K562 (cell line): ENCODE results near the gene EME1. TPM values are rescaled to one million over a fixed set of nuclear protein-coding genes. Genes with fewer than 3 reads are reported as not detected.

Experiments
- ATAC-seq: fragments of 200-7000 bp; cut with Tn5 transposase; 3 replicates; pipeline ENCODE4 v1.9.1; 2020; ENCODE audit warnings: moderate library complexity
- BruUV-seq: library from RNA; stranded (reverse); fragments of 400-500 nt; replicated peaks from 2 replicates; lab custom pipeline; 2021; lab: Mats Ljungman, UMichigan
- CTCF ChIA-PET: fragments of 300-600 bp; formaldehyde crosslinking; extraction: SDS; loops from one replicate; lab custom pipeline; 2021; ENCODE audit warnings: low intra/inter-chr PET ratio; lab: Yijun Ruan, JAX
- POLR2A ChIA-PET: fragments of 300-600, 350-650 bp; sonication (Branson Sonifier 250); formaldehyde crosslinking; extraction: SDS; loops from one replicate; lab custom pipeline; 2021; ENCODE audit warnings: antibody characterized with exemption, inconsistent platforms; lab: Yijun Ruan, JAX
- DNase-seq, 4 experiments: peaks; one replicate each; pipeline versions ENCODE4 v3.0.0 to v3.0.0-alpha.2; 2011 to 2018; ENCODE audit warnings: low spot score in 3 of 4, mixed read lengths in 3 of 4; ENCODE audit errors: extremely low read depth in 1 of 4
- FAIRE-seq: peaks from 2 replicates; lab custom pipeline; 2011; peaks lifted over from hg19 to GRCh38; lab: Jason Lieb, UNC
- H2AFZ ChIP-seq: 2 replicates; pipeline ENCODE4 v1.6.0; 2011; ENCODE audit warnings: low read depth, low read length, control low read depth, inconsistent platforms
- H3K27ac ChIP-seq: fragments of 200-600 bp; 3 replicates; pipeline ENCODE4 v1.8.0; 2011; ENCODE audit warnings: low read depth, mild to moderate bottlenecking, control low read depth, inconsistent platforms, low read length, moderate library complexity, mixed read lengths; ENCODE audit errors: extremely low read depth
- H3K27me3 ChIP-seq, 2 experiments: fragments of 300-600 bp in 1 of 2; 2 replicates in 1 of 2; 3 replicates in 1 of 2; pipeline versions ENCODE4 v1.6.0 to v1.8.0; 2011; ENCODE audit warnings: inconsistent platforms in 2 of 2, low read length in 2 of 2, mild to moderate bottlenecking in 1 of 2, mixed read lengths in 1 of 2, moderate library complexity in 1 of 2; ENCODE audit not compliant: control insufficient read depth in 2 of 2, insufficient read depth in 2 of 2
- H3K36me3 ChIP-seq: fragments of 300-600 bp; 3 replicates; pipeline ENCODE4 v1.8.0; 2011; ENCODE audit warnings: mild to moderate bottlenecking, low read length, inconsistent platforms; ENCODE audit not compliant: control insufficient read depth, insufficient read depth
- H3K4me1 ChIP-seq, 2 experiments: fragments of 200-600 bp in 1 of 2; replicated peaks in 1 of 2; 2 replicates in 1 of 2; 3 replicates in 1 of 2; pipeline versions ENCODE4 v1.5.1 to v1.8.0; 2011; ENCODE audit warnings: inconsistent platforms in 2 of 2, low read length in 2 of 2, mild to moderate bottlenecking in 1 of 2, mixed read lengths in 1 of 2, moderate library complexity in 1 of 2; ENCODE audit not compliant: control insufficient read depth in 2 of 2, insufficient read depth in 2 of 2
- H3K4me2 ChIP-seq: 2 replicates; pipeline ENCODE4 v1.6.1; 2011; ENCODE audit warnings: low read length, control low read depth, inconsistent platforms, mixed read lengths; ENCODE audit not compliant: insufficient read depth
- H3K4me3 ChIP-seq: fragments of 200-600 bp; sonication (generic), shearing (Covaris generic); 2 replicates; pipeline ENCODE4 v1.5.1; 2016; ENCODE audit warnings: control low read depth, inconsistent platforms
- H3K79me2 ChIP-seq: fragments of 200-600 bp; 3 replicates; pipeline ENCODE4 v1.8.0; 2011; ENCODE audit warnings: low read length, inconsistent platforms; ENCODE audit not compliant: control insufficient read depth, insufficient read depth
- H3K9ac ChIP-seq, 2 experiments: 2 replicates each; pipeline versions ENCODE4 v1.6.0 to v1.6.1; 2011; ENCODE audit warnings: low read depth in 2 of 2, low read length in 2 of 2, control low read depth in 1 of 2, inconsistent platforms in 1 of 2, mild to moderate bottlenecking in 1 of 2, mixed read lengths in 1 of 2; ENCODE audit not compliant: insufficient read depth in 1 of 2
- H3K9me1 ChIP-seq: one replicate; pipeline ENCODE4 v1.6.0; 2011; ENCODE audit warnings: inconsistent platforms, mild to moderate bottlenecking, low read length, moderate library complexity; ENCODE audit not compliant: control insufficient read depth, insufficient read depth
- H3K9me3 ChIP-seq: replicated peaks from 2 replicates; pipeline ENCODE4 v1.5.1; 2011; ENCODE audit warnings: low read depth, low read length, inconsistent platforms; ENCODE audit not compliant: control insufficient read depth, insufficient read depth
- H4K20me1 ChIP-seq: replicated peaks from 2 replicates; pipeline ENCODE4 v1.6.1; 2011; ENCODE audit warnings: low read length, inconsistent platforms, mixed read lengths; ENCODE audit not compliant: control insufficient read depth, insufficient read depth
- BCLAF1 ChIP-seq, 2 experiments: fragments of 450-650 bp in 1 of 2; IDR thresholded peaks; 2 replicates each; pipeline ENCODE4 v1.6.1; 2011 to 2017; ENCODE audit warnings: low read depth in 2 of 2, antibody characterized with exemption in 1 of 2, borderline replicate concordance in 1 of 2, low read length in 1 of 2, mild to moderate bottlenecking in 1 of 2, mixed read lengths in 1 of 2; ENCODE audit not compliant: control insufficient read depth in 1 of 2
- FOXK2 ChIP-seq, 2 experiments: fragments of 450-650 bp; IDR thresholded peaks in 1 of 2; conservative IDR thresholded peaks in 1 of 2; 2 replicates each; pipeline ENCODE4 v1.6.1; 2016; ENCODE audit warnings: low read depth in 2 of 2, mild to moderate bottlenecking in 1 of 2
- GABPB2 ChIP-seq: fragments of 250-450 bp; sonication (Bioruptor Pico); conservative IDR thresholded peaks from 2 replicates; pipeline ENCODE4 v1.5.1; 2021; ENCODE audit warnings: mild to moderate bottlenecking
- GATAD2B ChIP-seq: fragments of 450-650 bp; IDR thresholded peaks from 2 replicates; pipeline ENCODE4 v1.6.1; 2017; ENCODE audit warnings: mild to moderate bottlenecking, borderline replicate concordance
- HIVEP1 ChIP-seq: fragments of 250-450 bp; sonication (Bioruptor Pico); IDR thresholded peaks from 2 replicates; pipeline ENCODE4 v1.4.0; 2020; ENCODE audit warnings: mild to moderate bottlenecking
- JUNB ChIP-seq: fragments of 450-650 bp; formaldehyde crosslinking; conservative IDR thresholded peaks from 2 replicates; pipeline ENCODE4 v1.4.0; 2020; ENCODE audit warnings: mild to moderate bottlenecking
- MTA3 ChIP-seq: fragments of 450-650 bp; formaldehyde crosslinking; IDR thresholded peaks from 2 replicates; pipeline ENCODE4 v1.6.1; 2017; ENCODE audit warnings: mild to moderate bottlenecking, borderline replicate concordance
- PCBP1 ChIP-seq: fragments of 200-400 bp; formaldehyde crosslinking; IDR thresholded peaks from 2 replicates; pipeline ENCODE4 v1.6.1; 2018; ENCODE audit warnings: mild to moderate bottlenecking, low read depth, low read length; ENCODE audit not compliant: poor library complexity, severe bottlenecking
- POLR2AphosphoS5 ChIP-seq: IDR thresholded peaks from 2 replicates; pipeline ENCODE4 v1.6.1; 2011; ENCODE audit warnings: mild to moderate bottlenecking, low read depth, low read length, moderate library complexity; ENCODE audit not compliant: control insufficient read depth, insufficient read depth
- ZFP1 ChIP-seq: fragments of 450-650 bp; formaldehyde crosslinking; IDR thresholded peaks from 2 replicates; pipeline ENCODE4 v1.4.0; 2020; ENCODE audit warnings: mild to moderate bottlenecking, mixed read lengths
- ZNF174 ChIP-seq: fragments of 250-450 bp; sonication (Bioruptor Pico); IDR thresholded peaks from 2 replicates; pipeline ENCODE4 v1.4.0; 2020; ENCODE audit warnings: mild to moderate bottlenecking
- WGBS: fragments of 100-300 bp; shearing (Covaris generic); methylation state at CpG from one replicate; pipeline ENCODE4 v1.1.6; 2016; ENCODE audit warnings: low coverage, mixed read lengths; ENCODE audit not compliant: insufficient coverage; ENCODE audit errors: missing lambda C conversion rate; 5-methylcytosine and 5-hydroxymethylcytosine counted together
- in situ Hi-C: fragments of 300-500 bp; cut with MboI; formaldehyde crosslinking; loops from 4 replicates; pipeline ENCODE4 v1.15.0; 2018; ENCODE audit warnings: inconsistent platforms, mixed read lengths
- intact Hi-C: fragments of 100-400 bp; cut with micrococcal nuclease; formaldehyde crosslinking; loops from 2 replicates; pipeline ENCODE4 v1.14.2; 2022
- polyA plus RNA-seq, 8 experiments: library from polyadenylated mRNA; depleted of rRNA in 4 of 8; stranded (reverse) in 5 of 8; unstranded in 3 of 8; fragments of >200 nt; fragmentation: Nextera tagmentation in 2 of 8; fragmentation: Illumina TruSeq in 1 of 8; extraction: Ambion mirVana in 2 of 8; extraction: Trizol in 1 of 8; gene quantifications; 2 replicates each; pipeline versions ENCODE4 v1.2.1 to v1.2.3, GENCODE V29; 2011 to 2014; ENCODE audit warnings: inconsistent platforms in 1 of 8, missing spikeins in 1 of 8
- total RNA-seq, 7 experiments: library from RNA; depleted of rRNA in 6 of 7; stranded (reverse); fragments of >200 nt in 6 of 7; fragmentation: Illumina TruSeq in 2 of 7; extraction: Trizol in 2 of 7; gene quantifications; 2 replicates each; pipeline versions ENCODE4 v1.2.1 to v1.2.3, GENCODE V29; 2011 to 2021; ENCODE audit warnings: low replicate concordance in 1 of 7
- TF ChIP-seq, protein P1 (sequence below): fragments of 250-450 bp; sonication (Bioruptor Pico); IDR thresholded peaks from 2 replicates; pipeline ENCODE4 v1.4.0; 2020; ENCODE audit warnings: mild to moderate bottlenecking, moderate library complexity
- TF ChIP-seq, protein P2 (sequence below): fragments of 250-450 bp; sonication (Bioruptor Pico); IDR thresholded peaks from 2 replicates; pipeline ENCODE4 v1.8.0; 2022; ENCODE audit warnings: inconsistent platforms

Gene EME1
- total and polyA plus RNA-seq, 9 of the 15 experiments (the other 6 are each of a cell fraction or from before 2014, with no cell fraction given), result 14.6 to 44.1 (median 24.0) TPM

DNA sequence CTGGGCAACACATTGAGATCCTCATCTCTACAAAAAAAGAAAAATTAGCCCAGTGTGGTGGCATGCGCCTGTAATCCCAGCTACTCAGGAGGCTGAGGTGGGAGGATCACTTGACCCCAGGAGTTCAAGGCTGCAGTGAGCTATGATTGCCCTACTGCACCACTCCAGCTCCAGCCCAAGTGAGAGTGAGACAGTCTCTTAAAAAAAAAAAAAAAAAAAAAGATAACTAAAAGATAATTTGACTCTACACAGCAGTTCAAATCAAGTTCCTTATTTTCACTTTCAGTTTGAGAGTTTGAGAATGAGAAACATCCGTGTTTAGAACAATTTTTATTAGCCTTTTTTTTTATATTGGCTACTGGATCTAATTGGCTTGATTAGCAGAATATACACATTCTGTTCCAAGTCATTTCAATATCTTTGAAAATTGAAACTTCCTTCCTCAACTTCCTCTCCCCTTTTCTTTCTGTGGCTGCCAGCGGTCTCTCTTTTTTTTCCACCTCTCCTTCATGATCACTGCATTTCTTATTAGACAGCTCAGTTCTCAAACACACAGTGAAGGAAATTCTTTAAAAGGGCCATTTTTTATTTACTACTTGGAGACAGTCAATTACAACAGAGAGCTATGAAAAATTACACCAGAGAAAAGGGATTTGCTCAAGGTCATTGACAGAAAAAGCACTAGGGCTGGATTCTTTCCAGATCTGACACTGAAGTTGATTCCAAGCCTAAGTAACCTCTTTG, 48.5 kb downstream of the EME1 start (continued):
- no peak for TF ChIP-seq POLR2AphosphoS5
- TF ChIP-seq FOXK2 (conservative IDR thresholded peaks at IDR 0.05 in 1 of 2, IDR thresholded peaks at IDR 0.05 in 1 of 2; ENCODE audit: low read depth in 2 of 2), result peak in 1 of 2 experiments; percentile 34; a peak in 2 of 4 replicates

- Histone ChIP-seq H4K20me1 (no peaks in the 10 kb centered on the region), H3K4me2 (no peak overlapping the region), H3K27me3 (no peaks in the 10 kb centered on the region), H3K4me3 (no peak overlapping the region), H3K4me1 (peaks cover 34% of the 10 kb centered on the region in 2 experiments), H3K9me1 (no peaks in the 10 kb centered on the region), H3K9me3 (no peaks in the 10 kb centered on the region), H3K36me3 (no peaks in the 10 kb centered on the region), H3K79me2 (no peaks in the 10 kb centered on the region), H2AFZ (0 out of 2 replicates have a peak overlapping the region, but pooled peaks have one; percentile 20), H3K27ac (no peak overlapping the region), H3K9ac (no peak overlapping the region)
- ChIA-PET CTCF (interaction anchor here (0.6 kb wide), 1 partner anchor 283 kb away, joined by 4 read pairs; no protein-coding TSS in a partner anchor), POLR2A (interaction anchor here (1.7 kb wide), 1 partner anchor 27 kb away, joined by 5 read pairs; no protein-coding TSS in a partner anchor)
- 86% methylated on average over 2 of the region's 2 CpGs for WGBS
- in situ Hi-C loops, result no loop called here
- DNase-seq (no peak), FAIRE-seq (no peak), ATAC-seq (no peak)
- intact Hi-C loops, result no loop called here
- no TSS peak for BruUV-seq
- TF ChIP-seq ZNF174 (CRISPR knock-in tag) (no peak), GABPB2 (CRISPR knock-in tag) (no peak), MTA3 (no peak), GATAD2B (no peak), HIVEP1 (CRISPR knock-in tag) (no peak), ZFP1 (CRISPR knock-in tag) (no peak), JUNB (no peak), BCLAF1 (IDR thresholded peaks at IDR 0.05; ENCODE audit: borderline replicate concordance in 1 of 2, control insufficient read depth in 1 of 2, low read depth in 2 of 2, low read length in 1 of 2) (no peak), PCBP1 (no peak)
- TF ChIP-seq, protein P1, sequence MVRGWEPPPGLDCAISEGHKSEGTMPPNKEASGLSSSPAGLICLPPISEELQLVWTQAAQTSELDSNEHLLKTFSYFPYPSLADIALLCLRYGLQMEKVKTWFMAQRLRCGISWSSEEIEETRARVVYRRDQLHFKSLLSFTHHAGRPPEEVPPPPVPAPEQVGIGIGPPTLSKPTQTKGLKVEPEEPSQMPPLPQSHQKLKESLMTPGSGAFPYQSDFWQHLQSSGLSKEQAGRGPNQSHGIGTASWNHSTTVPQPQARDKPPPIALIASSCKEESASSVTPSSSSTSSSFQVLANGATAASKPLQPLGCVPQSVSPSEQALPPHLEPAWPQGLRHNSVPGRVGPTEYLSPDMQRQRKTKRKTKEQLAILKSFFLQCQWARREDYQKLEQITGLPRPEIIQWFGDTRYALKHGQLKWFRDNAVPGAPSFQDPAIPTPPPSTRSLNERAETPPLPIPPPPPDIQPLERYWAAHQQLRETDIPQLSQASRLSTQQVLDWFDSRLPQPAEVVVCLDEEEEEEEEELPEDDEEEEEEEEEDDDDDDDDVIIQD (CRISPR knock-in tag), result no peak
- TF ChIP-seq, protein P2, sequence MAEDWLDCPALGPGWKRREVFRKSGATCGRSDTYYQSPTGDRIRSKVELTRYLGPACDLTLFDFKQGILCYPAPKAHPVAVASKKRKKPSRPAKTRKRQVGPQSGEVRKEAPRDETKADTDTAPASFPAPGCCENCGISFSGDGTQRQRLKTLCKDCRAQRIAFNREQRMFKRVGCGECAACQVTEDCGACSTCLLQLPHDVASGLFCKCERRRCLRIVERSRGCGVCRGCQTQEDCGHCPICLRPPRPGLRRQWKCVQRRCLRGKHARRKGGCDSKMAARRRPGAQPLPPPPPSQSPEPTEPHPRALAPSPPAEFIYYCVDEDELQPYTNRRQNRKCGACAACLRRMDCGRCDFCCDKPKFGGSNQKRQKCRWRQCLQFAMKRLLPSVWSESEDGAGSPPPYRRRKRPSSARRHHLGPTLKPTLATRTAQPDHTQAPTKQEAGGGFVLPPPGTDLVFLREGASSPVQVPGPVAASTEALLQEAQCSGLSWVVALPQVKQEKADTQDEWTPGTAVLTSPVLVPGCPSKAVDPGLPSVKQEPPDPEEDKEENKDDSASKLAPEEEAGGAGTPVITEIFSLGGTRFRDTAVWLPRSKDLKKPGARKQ, result no peak
Observed at GRCh38 chr17:50422738-50423137, 49.7 kb downstream of the EME1 start.
